Vagina (tissue), 2 donors: ENCODE results near the gene BRD7.

Experiments used
- POLR2A ChIP-seq, 2 donors: fragments of 450-650 bp; IDR thresholded peaks; one replicate each; pipeline ENCODE4 v1.6.1; 2017; ENCODE audit warnings: antibody characterized with exemption in 2 of 2, mild to moderate bottlenecking in 2 of 2, moderate library complexity in 2 of 2
- TF ChIP-seq, protein P1 (sequence below), 3 experiments: fragments of 450-650 bp in 2 of 3; fragments of 200-600 bp in 1 of 3; sonication (generic) in 1 of 3; IDR thresholded peaks; one replicate each; pipeline ENCODE4 v1.5.1; 2017 to 2019; ENCODE audit warnings: antibody characterized with exemption in 3 of 3, mild to moderate bottlenecking in 2 of 3, moderate library complexity in 2 of 3

DNA sequence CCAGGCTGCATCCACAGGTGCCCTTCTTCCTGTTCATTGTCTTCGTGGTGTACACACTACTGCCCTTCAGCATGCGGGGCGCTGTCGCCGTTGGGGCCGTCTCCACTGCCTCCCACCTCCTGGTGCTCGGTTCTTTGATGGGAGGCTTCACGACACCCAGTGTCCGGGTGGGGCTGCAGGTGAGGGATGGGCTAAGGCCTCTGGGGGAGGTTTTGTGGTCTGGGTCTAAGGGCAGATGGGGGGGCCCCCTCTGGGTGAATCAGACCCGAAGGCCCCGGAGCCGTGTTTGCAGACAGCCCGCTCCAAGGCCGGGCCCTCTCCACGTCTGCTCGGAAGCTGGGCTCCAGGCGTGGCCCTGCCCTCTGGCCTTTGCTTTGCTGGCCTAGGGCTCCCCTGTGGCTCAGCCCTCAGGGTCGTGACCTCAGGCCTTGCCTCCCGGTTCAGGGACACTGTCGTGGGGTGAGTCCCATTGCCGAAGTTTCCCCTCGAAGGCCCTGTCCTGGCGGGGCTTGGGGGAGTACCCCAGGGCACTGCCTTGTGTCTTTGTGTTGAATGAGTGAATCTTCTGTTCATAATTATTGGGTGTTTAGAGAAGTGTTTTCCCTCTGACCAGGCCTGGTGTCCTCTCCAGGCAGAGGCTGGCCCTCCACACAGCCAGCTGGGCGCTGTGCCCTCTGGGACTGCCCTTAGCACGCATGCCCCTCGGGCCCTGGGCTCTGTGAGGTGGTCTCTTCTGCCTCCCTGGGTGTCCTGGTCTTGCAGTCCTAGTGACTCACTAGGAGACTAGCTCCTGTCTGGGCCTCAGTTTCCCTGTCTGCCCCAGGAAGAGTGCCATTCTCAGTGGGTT lies 76.8 kb downstream of the BRD7 start:
- no peak for TF ChIP-seq POLR2A (IDR thresholded peaks at IDR 0.05)
- TF ChIP-seq, protein P1, sequence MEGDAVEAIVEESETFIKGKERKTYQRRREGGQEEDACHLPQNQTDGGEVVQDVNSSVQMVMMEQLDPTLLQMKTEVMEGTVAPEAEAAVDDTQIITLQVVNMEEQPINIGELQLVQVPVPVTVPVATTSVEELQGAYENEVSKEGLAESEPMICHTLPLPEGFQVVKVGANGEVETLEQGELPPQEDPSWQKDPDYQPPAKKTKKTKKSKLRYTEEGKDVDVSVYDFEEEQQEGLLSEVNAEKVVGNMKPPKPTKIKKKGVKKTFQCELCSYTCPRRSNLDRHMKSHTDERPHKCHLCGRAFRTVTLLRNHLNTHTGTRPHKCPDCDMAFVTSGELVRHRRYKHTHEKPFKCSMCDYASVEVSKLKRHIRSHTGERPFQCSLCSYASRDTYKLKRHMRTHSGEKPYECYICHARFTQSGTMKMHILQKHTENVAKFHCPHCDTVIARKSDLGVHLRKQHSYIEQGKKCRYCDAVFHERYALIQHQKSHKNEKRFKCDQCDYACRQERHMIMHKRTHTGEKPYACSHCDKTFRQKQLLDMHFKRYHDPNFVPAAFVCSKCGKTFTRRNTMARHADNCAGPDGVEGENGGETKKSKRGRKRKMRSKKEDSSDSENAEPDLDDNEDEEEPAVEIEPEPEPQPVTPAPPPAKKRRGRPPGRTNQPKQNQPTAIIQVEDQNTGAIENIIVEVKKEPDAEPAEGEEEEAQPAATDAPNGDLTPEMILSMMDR (IDR thresholded peaks at IDR 0.05), result no peak
